ENCODE measurements around the gene MYADM. TPM values are rescaled to one million over a fixed set of nuclear protein-coding genes. Genes with fewer than 3 reads are reported as not detected.
A peak's percentile ranks its signal among the peaks of the same experiment; 100 is the strongest.

Gene MYADM
- total and polyA plus RNA-seq, 2 of the 13 experiments (the other 11 are each of a cell fraction or from before 2014, with no cell fraction given), result 19.9 to 38.1 TPM

DNA sequence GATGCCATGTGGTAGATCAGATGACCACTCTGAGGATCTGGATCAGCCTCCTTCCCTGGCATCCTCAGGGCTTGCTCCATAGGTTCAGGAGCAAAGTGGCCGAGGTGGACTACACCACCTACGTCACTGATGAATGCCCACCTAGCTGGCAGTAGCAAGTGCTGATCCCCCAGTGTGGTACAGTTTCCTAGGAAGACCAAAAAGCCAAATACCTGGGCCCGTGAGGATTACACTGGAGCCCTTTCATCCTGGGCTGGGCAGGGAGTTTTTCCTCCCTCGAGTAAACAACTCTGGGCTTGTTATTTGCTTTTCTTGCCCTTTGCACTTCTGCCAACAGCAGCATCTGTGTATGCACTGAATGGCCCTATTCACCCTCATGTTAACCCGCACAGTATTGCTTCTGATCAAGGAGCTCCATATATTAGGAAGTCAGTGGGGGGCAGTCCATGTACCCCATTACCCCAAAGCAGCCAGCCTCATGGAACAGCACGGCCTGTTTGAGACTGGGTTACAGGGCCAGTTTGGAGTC lies 3.3 kb upstream of the MYADM start (continued):
- TF ChIP-seq HBP1 (CRISPR knock-in tag; IDR thresholded peaks at IDR 0.05; ENCODE audit: low read depth), result peak; percentile 73
- peak; percentile 69; the same call in 1 of the 2 replicates for TF ChIP-seq RFXANK (CRISPR knock-in tag; IDR thresholded peaks at IDR 0.05)
- peak; percentile 98 for TF ChIP-seq TEAD3 (CRISPR knock-in tag; optimal IDR thresholded peaks at IDR 0.05; ENCODE audit: borderline replicate concordance)
- TF ChIP-seq, protein P1, sequence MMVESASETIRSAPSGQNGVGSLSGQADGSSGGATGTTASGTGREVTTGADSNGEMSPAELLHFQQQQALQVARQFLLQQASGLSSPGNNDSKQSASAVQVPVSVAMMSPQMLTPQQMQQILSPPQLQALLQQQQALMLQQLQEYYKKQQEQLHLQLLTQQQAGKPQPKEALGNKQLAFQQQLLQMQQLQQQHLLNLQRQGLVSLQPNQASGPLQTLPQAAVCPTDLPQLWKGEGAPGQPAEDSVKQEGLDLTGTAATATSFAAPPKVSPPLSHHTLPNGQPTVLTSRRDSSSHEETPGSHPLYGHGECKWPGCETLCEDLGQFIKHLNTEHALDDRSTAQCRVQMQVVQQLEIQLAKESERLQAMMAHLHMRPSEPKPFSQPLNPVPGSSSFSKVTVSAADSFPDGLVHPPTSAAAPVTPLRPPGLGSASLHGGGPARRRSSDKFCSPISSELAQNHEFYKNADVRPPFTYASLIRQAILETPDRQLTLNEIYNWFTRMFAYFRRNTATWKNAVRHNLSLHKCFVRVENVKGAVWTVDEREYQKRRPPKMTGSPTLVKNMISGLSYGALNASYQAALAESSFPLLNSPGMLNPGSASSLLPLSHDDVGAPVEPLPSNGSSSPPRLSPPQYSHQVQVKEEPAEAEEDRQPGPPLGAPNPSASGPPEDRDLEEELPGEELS (CRISPR knock-in tag; IDR thresholded peaks at IDR 0.05), result peak; percentile 95
- TF ChIP-seq, protein P2, sequence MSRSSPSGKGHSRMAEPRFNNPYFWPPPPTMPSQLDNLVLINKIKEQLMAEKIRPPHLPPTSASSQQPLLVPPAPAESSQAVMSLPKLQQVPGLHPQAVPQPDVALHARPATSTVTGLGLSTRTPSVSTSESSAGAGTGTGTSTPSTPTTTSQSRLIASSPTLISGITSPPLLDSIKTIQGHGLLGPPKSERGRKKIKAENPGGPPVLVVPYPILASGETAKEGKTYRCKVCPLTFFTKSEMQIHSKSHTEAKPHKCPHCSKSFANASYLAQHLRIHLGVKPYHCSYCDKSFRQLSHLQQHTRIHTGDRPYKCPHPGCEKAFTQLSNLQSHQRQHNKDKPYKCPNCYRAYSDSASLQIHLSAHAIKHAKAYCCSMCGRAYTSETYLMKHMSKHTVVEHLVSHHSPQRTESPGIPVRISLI (CRISPR knock-in tag; IDR thresholded peaks at IDR 0.05; ENCODE audit: borderline replicate concordance), result peak; percentile 78
- peak; percentile 89; the same call in 1 of the 2 replicates for TF ChIP-seq TBX2 (CRISPR knock-in tag; IDR thresholded peaks at IDR 0.05; ENCODE audit: borderline replicate concordance)
- TF ChIP-seq ZNF44 (CRISPR knock-in tag; IDR thresholded peaks at IDR 0.05), result no peak
- TF ChIP-seq STAT5B (CRISPR knock-in tag; IDR thresholded peaks at IDR 0.05), result no peak
- TF ChIP-seq E2F2 (CRISPR knock-in tag; IDR thresholded peaks at IDR 0.05; ENCODE audit: borderline replicate concordance), result no peak
- no peak for TF ChIP-seq NPAS2 (CRISPR knock-in tag; IDR thresholded peaks at IDR 0.05; ENCODE audit: borderline replicate concordance)
- TF ChIP-seq ZKSCAN5 (CRISPR knock-in tag; IDR thresholded peaks at IDR 0.05), result no peak
- TF ChIP-seq ZNF253 (CRISPR knock-in tag; IDR thresholded peaks at IDR 0.05; ENCODE audit: borderline replicate concordance), result no peak
- TF ChIP-seq, protein P3, sequence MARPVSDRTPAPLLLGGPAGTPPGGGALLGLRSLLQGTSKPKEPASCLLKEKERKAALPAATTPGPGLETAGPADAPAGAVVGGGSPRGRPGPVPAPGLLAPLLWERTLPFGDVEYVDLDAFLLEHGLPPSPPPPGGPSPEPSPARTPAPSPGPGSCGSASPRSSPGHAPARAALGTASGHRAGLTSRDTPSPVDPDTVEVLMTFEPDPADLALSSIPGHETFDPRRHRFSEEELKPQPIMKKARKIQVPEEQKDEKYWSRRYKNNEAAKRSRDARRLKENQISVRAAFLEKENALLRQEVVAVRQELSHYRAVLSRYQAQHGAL (CRISPR knock-in tag; IDR thresholded peaks at IDR 0.05; ENCODE audit: not compliant biosample characterization), result no peak
- peak; percentile 77 for TF ChIP-seq ZBTB43 (CRISPR knock-in tag; conservative IDR thresholded peaks at IDR 0.05)
- peak; percentile 53; the same call in 1 of the 2 replicates for TF ChIP-seq SPEN (CRISPR knock-in tag; IDR thresholded peaks at IDR 0.05; ENCODE audit: low read depth)
- TF ChIP-seq ZNF776 (CRISPR knock-in tag; IDR thresholded peaks at IDR 0.05), result 0 out of 2 replicates have a peak, but pooled peaks have one; percentile 10
- TF ChIP-seq SKI (IDR thresholded peaks at IDR 0.05; ENCODE audit: partially characterized antibody), result peak; percentile 59
- TF ChIP-seq ZNF660 (CRISPR knock-in tag; IDR thresholded peaks at IDR 0.05; ENCODE audit: borderline replicate concordance, low read depth), result no peak
- no peak for TF ChIP-seq AKAP8 (CRISPR knock-in tag; IDR thresholded peaks at IDR 0.05)
- peak; percentile 92 for TF ChIP-seq HMG20B (CRISPR knock-in tag; conservative IDR thresholded peaks at IDR 0.05)

Measured in HepG2 (cell line).